Measurements from ENCODE around the gene NME3. TPM values are rescaled to one million over a fixed set of nuclear protein-coding genes. Genes with fewer than 3 reads are reported as not detected.

NME3 gene
- total and polyA plus RNA-seq, 4 donors: 10.4 to 38.0 (median 19.4) TPM

GRCh38 chr16:1791256-1791942 is 20.1 kb upstream of the NME3 start:
- H3K36me3 ChIP-seq (ENCODE audit: control insufficient read depth in 4 of 4, insufficient read depth in 3 of 4, low read depth in 1 of 4, low read length in 3 of 4): peaks cover 0 to 34% (median 5%) of the 10 kb centered on the region in 4 donors

More at GRCh38 chr16:1791256-1791942, 20.1 kb upstream of the NME3 start:
- 84% methylated on average over 53 of the region's 53 CpGs for WGBS
- H3K27me3 ChIP-seq (ENCODE audit: control insufficient read depth in 4 of 4, insufficient read depth in 4 of 4, low read length in 3 of 4): no peaks in the 10 kb centered on the region
- H3K4me3 ChIP-seq (ENCODE audit: low read depth in 1 of 3, low read length in 3 of 3): no peak overlapping the region
- H3K9me3 ChIP-seq (ENCODE audit: control insufficient read depth in 4 of 4, low read length in 3 of 4): no peaks in the 10 kb centered on the region
- TF ChIP-seq REST (IDR thresholded peaks at IDR 0.05): no peak
- no peak for TF ChIP-seq FOXA2 (IDR thresholded peaks at IDR 0.05)
- TF ChIP-seq, protein P1, sequence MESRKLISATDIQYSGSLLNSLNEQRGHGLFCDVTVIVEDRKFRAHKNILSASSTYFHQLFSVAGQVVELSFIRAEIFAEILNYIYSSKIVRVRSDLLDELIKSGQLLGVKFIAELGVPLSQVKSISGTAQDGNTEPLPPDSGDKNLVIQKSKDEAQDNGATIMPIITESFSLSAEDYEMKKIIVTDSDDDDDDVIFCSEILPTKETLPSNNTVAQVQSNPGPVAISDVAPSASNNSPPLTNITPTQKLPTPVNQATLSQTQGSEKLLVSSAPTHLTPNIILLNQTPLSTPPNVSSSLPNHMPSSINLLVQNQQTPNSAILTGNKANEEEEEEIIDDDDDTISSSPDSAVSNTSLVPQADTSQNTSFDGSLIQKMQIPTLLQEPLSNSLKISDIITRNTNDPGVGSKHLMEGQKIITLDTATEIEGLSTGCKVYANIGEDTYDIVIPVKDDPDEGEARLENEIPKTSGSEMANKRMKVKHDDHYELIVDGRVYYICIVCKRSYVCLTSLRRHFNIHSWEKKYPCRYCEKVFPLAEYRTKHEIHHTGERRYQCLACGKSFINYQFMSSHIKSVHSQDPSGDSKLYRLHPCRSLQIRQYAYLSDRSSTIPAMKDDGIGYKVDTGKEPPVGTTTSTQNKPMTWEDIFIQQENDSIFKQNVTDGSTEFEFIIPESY (IDR thresholded peaks at IDR 0.05): no peak
- no peak for TF ChIP-seq RAD21 (IDR thresholded peaks at IDR 0.05)
- TF ChIP-seq JUND (IDR thresholded peaks at IDR 0.05): no peak
- no peak for TF ChIP-seq RXRA (IDR thresholded peaks at IDR 0.05)
- no peak for TF ChIP-seq FOXA1 (IDR thresholded peaks at IDR 0.05)
- TF ChIP-seq HNF4G (IDR thresholded peaks at IDR 0.05): no peak
- TF ChIP-seq, protein P2, sequence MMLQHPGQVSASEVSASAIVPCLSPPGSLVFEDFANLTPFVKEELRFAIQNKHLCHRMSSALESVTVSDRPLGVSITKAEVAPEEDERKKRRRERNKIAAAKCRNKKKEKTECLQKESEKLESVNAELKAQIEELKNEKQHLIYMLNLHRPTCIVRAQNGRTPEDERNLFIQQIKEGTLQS (IDR thresholded peaks at IDR 0.05): no peak
- no peak for TF ChIP-seq EGR1 (IDR thresholded peaks at IDR 0.05; ENCODE audit: low read depth in 2 of 2)
- TF ChIP-seq YY1 (IDR thresholded peaks at IDR 0.05): no peak
- TF ChIP-seq, protein P3, sequence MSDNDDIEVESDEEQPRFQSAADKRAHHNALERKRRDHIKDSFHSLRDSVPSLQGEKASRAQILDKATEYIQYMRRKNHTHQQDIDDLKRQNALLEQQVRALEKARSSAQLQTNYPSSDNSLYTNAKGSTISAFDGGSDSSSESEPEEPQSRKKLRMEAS (IDR thresholded peaks at IDR 0.05): no peak
- no peak for TF ChIP-seq GABPA (IDR thresholded peaks at IDR 0.05 in 1 of 2, conservative IDR thresholded peaks at IDR 0.05 in 1 of 2)
- no peak for TF ChIP-seq TAF1 (conservative IDR thresholded peaks at IDR 0.05)
- TF ChIP-seq NR2F2 (IDR thresholded peaks at IDR 0.05): no peak
- no peak for TF ChIP-seq SP1 (IDR thresholded peaks at IDR 0.05)
- TF ChIP-seq HNF4A (conservative IDR thresholded peaks at IDR 0.05): no peak
- H3K4me1 ChIP-seq (ENCODE audit: control insufficient read depth in 4 of 4, insufficient read depth in 4 of 4, low read length in 3 of 4): peaks cover 20 to 66% (median 48%) of the 10 kb centered on the region in 4 donors
- H3K9ac ChIP-seq (ENCODE audit: low read depth in 1 of 2, low read length in 2 of 2): no peak overlapping the region
- no peak overlapping the region for H3K27ac ChIP-seq (ENCODE audit: low read depth in 1 of 2, low read length in 2 of 2)
- DNase-seq (ENCODE audit: low spot score): no peak
